B cell (primary cell): ENCODE results near the gene CDHR3. TPM values are rescaled to one million over a fixed set of nuclear protein-coding genes. Genes with fewer than 3 reads are reported as not detected.

Experiments
- ATAC-seq: fragments of 200-7000 bp; cut with Tn5 transposase; one replicate; pipeline ENCODE4 v1.10.0; 2021; ENCODE audit warnings: low read depth, mild to moderate bottlenecking, moderate number of reproducible peaks, moderate library complexity
- CTCF ChIA-PET: fragments of 350-600 bp; sonication (Branson Sonifier 250); formaldehyde crosslinking; loops from one replicate; lab custom pipeline; 2021; ENCODE audit warnings: antibody characterized with exemption, inconsistent platforms; lab: Charles Lee
- POLR2A ChIA-PET: fragments of 350-600 bp; sonication (Branson Sonifier 250); formaldehyde crosslinking; loops from one replicate; lab custom pipeline; 2021; ENCODE audit warnings: antibody characterized with exemption; lab: Charles Lee
- DNase-seq: peaks from one replicate; pipeline ENCODE4 v3.0.0; 2013
- H2AFZ ChIP-seq: 2 replicates; pipeline ENCODE4 v1.6.1; 2012; ENCODE audit warnings: mild to moderate bottlenecking, low read depth, low read length; ENCODE audit not compliant: insufficient read depth, poor library complexity, severe bottlenecking
- H3K27ac ChIP-seq, 2 donors: 1 replicate in 1 of 2; 2 replicates in 1 of 2; pipeline ENCODE4 v1.5.1; 2012 to 2013; ENCODE audit warnings: low read length in 2 of 2, mild to moderate bottlenecking in 2 of 2, moderate library complexity in 1 of 2
- H3K27me3 ChIP-seq, 4 experiments: fragments of 200-600 bp in 1 of 4; sonication (generic) in 1 of 4; replicated peaks in 1 of 4; 1 replicate in 2 of 4; 2 replicates in 2 of 4; pipeline versions ENCODE4 v1.6.1 to v1.7.0; 2013 to 2016; ENCODE audit warnings: low read length in 3 of 4, mild to moderate bottlenecking in 2 of 4, mixed read lengths in 1 of 4, moderate library complexity in 1 of 4; ENCODE audit not compliant: insufficient read depth in 4 of 4, control insufficient read depth in 3 of 4; ENCODE audit errors: control extremely low read depth in 1 of 4
- H3K36me3 ChIP-seq, 2 experiments: replicated peaks in 1 of 2; 1 replicate in 1 of 2; 2 replicates in 1 of 2; pipeline versions ENCODE4 v1.6.1 to v1.7.1; 2013; ENCODE audit warnings: low read length in 1 of 2; ENCODE audit not compliant: insufficient read depth in 2 of 2, control insufficient read depth in 1 of 2; ENCODE audit errors: control extremely low read depth in 1 of 2, extremely low read depth in 1 of 2
- H3K4me1 ChIP-seq, 2 donors: fragments of 200-600 bp in 1 of 2; sonication (generic) in 1 of 2; 1 replicate in 1 of 2; 2 replicates in 1 of 2; pipeline versions ENCODE4 v1.5.1 to v1.6.1; 2013 to 2017; ENCODE audit warnings: low read length in 2 of 2; ENCODE audit not compliant: control insufficient read depth in 2 of 2, insufficient read depth in 2 of 2
- H3K4me2 ChIP-seq: replicated peaks from 2 replicates; pipeline ENCODE3; 2012; ENCODE audit warnings: mild to moderate bottlenecking, low read depth, low read length; ENCODE audit not compliant: poor library complexity, severe bottlenecking
- H3K4me3 ChIP-seq, 5 experiments: fragments of 200-600 bp in 1 of 5; sonication (generic) in 1 of 5; 1 replicate in 3 of 5; 2 replicates in 2 of 5; pipeline versions ENCODE4 v1.5.1 to v1.7.0; 2011 to 2016; ENCODE audit warnings: low read length in 4 of 5, mild to moderate bottlenecking in 4 of 5, low read depth in 2 of 5, control low read depth in 1 of 5, moderate library complexity in 1 of 5; ENCODE audit not compliant: insufficient read depth in 1 of 5; ENCODE audit errors: control extremely low read depth in 1 of 5, extremely low read depth in 1 of 5
- H3K79me2 ChIP-seq: fragments of 200-600 bp; sonication (generic); one replicate; pipeline ENCODE4 v1.6.0; 2016; ENCODE audit warnings: low read length; ENCODE audit not compliant: control insufficient read depth, insufficient read depth
- H3K9ac ChIP-seq: fragments of 200-600 bp; sonication (generic); 2 replicates; pipeline ENCODE4 v1.6.1; 2017; ENCODE audit warnings: mild to moderate bottlenecking, low read length, moderate library complexity
- H3K9me3 ChIP-seq, 3 donors: one replicate each; pipeline versions ENCODE4 v1.6.1 to v1.7.1; 2013; ENCODE audit warnings: low read length in 2 of 3; ENCODE audit not compliant: control insufficient read depth in 2 of 3, insufficient read depth in 1 of 3; ENCODE audit errors: control extremely low read depth in 1 of 3
- H4K20me1 ChIP-seq: 2 replicates; pipeline ENCODE4 v1.6.0; 2012; ENCODE audit warnings: mild to moderate bottlenecking, low read length; ENCODE audit not compliant: insufficient read depth, control insufficient read depth, poor library complexity, severe bottlenecking
- H3K27ac Mint-ChIP-seq: one replicate; pipeline ENCODE4 v1.8.0; 2021; ENCODE audit warnings: mixed read lengths
- H3K27me3 Mint-ChIP-seq: one replicate; pipeline ENCODE4 v1.8.0; 2021; ENCODE audit warnings: mixed read lengths
- H3K4me1 Mint-ChIP-seq: one replicate; pipeline ENCODE4 v1.8.0; 2021; ENCODE audit warnings: mixed read lengths
- H3K4me3 Mint-ChIP-seq: one replicate; pipeline ENCODE4 v1.8.0; 2021; ENCODE audit warnings: mixed read lengths
- H3K9me3 Mint-ChIP-seq: one replicate; pipeline ENCODE4 v1.8.0; 2022; ENCODE audit warnings: mixed read lengths; ENCODE audit not compliant: insufficient read depth
- CTCF ChIP-seq: fragments of 200-600 bp; IDR thresholded peaks from one replicate; pipeline ENCODE4 v1.8.0; 2022; ENCODE audit warnings: antibody characterized with exemption, mild to moderate bottlenecking
- EZH2 ChIP-seq: IDR thresholded peaks from 2 replicates; pipeline ENCODE4 v1.6.1; 2012; ENCODE audit warnings: borderline replicate concordance, low read depth, mild to moderate bottlenecking, moderate library complexity, low read length; ENCODE audit not compliant: insufficient read depth, poor library complexity, severe bottlenecking
- WGBS: methylation state at CpG from one replicate; pipeline ENCODE4 v1.1.5; 2013; ENCODE audit warnings: missing lambda C conversion rate; ENCODE audit not compliant: insufficient coverage; 5-methylcytosine and 5-hydroxymethylcytosine counted together
- intact Hi-C: fragments of 100-400 bp; cut with micrococcal nuclease; formaldehyde crosslinking; loops from one replicate; pipeline ENCODE4 v1.10.0; 2022
- polyA plus RNA-seq: library from polyadenylated mRNA; depleted of rRNA; stranded (reverse); fragments of >200 nt; gene quantifications from 2 replicates; pipeline ENCODE4 v1.2.3, GENCODE V29; 2012
- total RNA-seq, 2 donors: library from RNA; stranded (reverse); fragments of 120-200 nt in 1 of 2; gene quantifications; 1 replicate in 1 of 2; 2 replicates in 1 of 2; pipeline versions ENCODE4 v1.2.3 to v1.2.4, GENCODE V29; 2013 to 2022

The CDHR3 gene
- total and polyA plus RNA-seq, 2 donors (not counting 1 experiment from before 2014, with no cell fraction given) = 0.34 to 2.6 TPM

GRCh38 chr7:106048706-106049020 lies 85.6 kb downstream of the CDHR3 start:
- no peak overlapping the region for H3K9ac ChIP-seq
- DNase-seq = no peak
- H3K4me2 ChIP-seq = peak overlapping the region; percentile 31
- Mint-ChIP-seq H3K4me1 (peaks cover 31% of the 10 kb centered on the region), H3K27ac (no peak overlapping the region), H3K9me3 (no peaks in the 10 kb centered on the region), H3K27me3 (no peaks in the 10 kb centered on the region), H3K4me3 (no peak overlapping the region)
- no peak for TF ChIP-seq EZH2
- no peak overlapping the region for H3K4me3 ChIP-seq
- no peaks in the 10 kb centered on the region for H4K20me1 ChIP-seq
- no peaks in the 10 kb centered on the region for H3K79me2 ChIP-seq
- WGBS = 100% methylated on average over 1 of the region's 2 CpGs
- peaks cover 15 to 26% of the 10 kb centered on the region in 2 donors for H3K4me1 ChIP-seq
- H3K27ac ChIP-seq = no peak overlapping the region
- H3K27me3 ChIP-seq = no peaks in the 10 kb centered on the region
- ChIA-PET POLR2A (no interaction called here), CTCF (interaction anchor here (1.6 to 13.9 kb wide), 5 partner anchors 23 to 394 kb away, joined by 3 to 216 read pairs (median 33); no protein-coding TSS in a partner anchor)
- no peak overlapping the region for H2AFZ ChIP-seq
- H3K9me3 ChIP-seq = no peaks in the 10 kb centered on the region
- intact Hi-C loops = loop anchor here (10.0 kb wide), 1 partner anchor 364 kb away; no protein-coding TSS in a partner anchor
- H3K36me3 ChIP-seq = no peaks in the 10 kb centered on the region
- ATAC-seq = no peak

DNA sequence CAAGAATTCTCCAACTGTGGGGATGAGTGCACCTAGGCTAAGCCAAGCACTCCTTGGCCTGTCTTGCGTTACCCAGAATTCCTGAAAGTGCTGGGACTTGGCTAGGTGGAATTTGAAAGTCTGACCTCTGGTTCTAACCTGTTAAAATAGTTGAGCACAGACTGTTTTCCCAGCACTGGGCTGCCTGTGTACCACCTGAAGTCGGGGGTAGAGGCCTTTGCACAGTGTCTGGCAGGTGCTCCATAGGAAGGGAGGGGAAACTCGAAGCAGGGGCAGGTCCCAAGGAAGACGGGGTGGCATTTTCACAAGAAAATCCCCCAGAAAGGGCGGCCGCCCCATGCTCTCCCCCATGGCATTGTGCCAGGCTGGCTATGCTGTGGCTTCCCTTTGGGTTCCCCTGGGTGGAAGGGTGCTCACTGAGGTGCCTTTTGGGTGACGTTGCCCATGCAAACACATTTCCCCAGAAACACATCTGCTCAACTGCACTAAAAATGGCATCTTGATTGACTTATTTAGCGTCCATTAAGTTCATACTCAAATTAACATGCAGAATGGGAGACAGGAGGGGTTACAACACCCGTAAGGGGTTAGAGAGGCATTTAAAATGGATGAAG lies 86.2 kb downstream of the CDHR3 start:
- TF ChIP-seq EZH2 (no peak), CTCF (no peak)
- Histone ChIP-seq H3K36me3 (no peaks in the 10 kb centered on the region), H3K79me2 (no peaks in the 10 kb centered on the region), H2AFZ (peak overlapping the region; percentile 40), H3K9ac (no peak overlapping the region), H3K4me3 (no peak overlapping the region), H3K4me2 (peak overlapping the region; percentile 31), H4K20me1 (no peaks in the 10 kb centered on the region), H3K27me3 (no peaks in the 10 kb centered on the region), H3K9me3 (no peaks in the 10 kb centered on the region), H3K27ac (no peak overlapping the region), H3K4me1 (peaks cover 15 to 26% of the 10 kb centered on the region in 2 donors)
- CTCF ChIA-PET = interaction anchor here (0.9 to 13.9 kb wide), 6 partner anchors 7 to 394 kb away, joined by 3 to 390 read pairs (median 100); no protein-coding TSS in a partner anchor
- Mint-ChIP-seq H3K4me1 (peaks cover 33% of the 10 kb centered on the region), H3K9me3 (no peaks in the 10 kb centered on the region), H3K27ac (no peak overlapping the region), H3K27me3 (no peaks in the 10 kb centered on the region), H3K4me3 (no peak overlapping the region)
- 38% methylated on average over 5 of the region's 9 CpGs for WGBS
- intact Hi-C loops = loop anchor here (10.0 kb wide), 1 partner anchor 364 kb away; no protein-coding TSS in a partner anchor
- peak; percentile 87 for ATAC-seq
- DNase-seq = peak; percentile 74
- POLR2A ChIA-PET = no interaction called here
